Stimulated activated CD8-positive, alpha-beta memory T cell treated with anti-CD3 and anti-CD28 coated beads, Interleukin-4, amount 100 ng/mL, for 1 hour (primary cell): ENCODE results near the gene C7.

Source experiments
- DNase-seq, 2 donors: peaks; one replicate each; pipeline ENCODE4 v3.0.0-alpha.2; 2020; ENCODE audit warnings: low read depth in 2 of 2, low spot score in 1 of 2

Gene C7

GRCh38 chr5:40915341-40915926 is 6.1 kb downstream of the C7 start:
- DNase-seq = no peak

- no peak for DNase-seq
Measured at GRCh38 chr5:40916226-40916625, 6.9 kb downstream of the C7 start.

- no peak for DNase-seq
Measured at GRCh38 chr5:40928886-40929448, 19.7 kb downstream of the C7 start.

GRCh38 chr5:40932766-40933165 is 23.5 kb downstream of the C7 start:
- no peak for DNase-seq

GRCh38 chr5:40937075-40937474 is 27.8 kb downstream of the C7 start:
- no peak for DNase-seq

- no peak for DNase-seq
Measured at GRCh38 chr5:40939753-40940152, 30.5 kb downstream of the C7 start.

GRCh38 chr5:40945111-40945510 is 35.8 kb downstream of the C7 start:
- DNase-seq = no peak

GRCh38 chr5:40955313-40955712 is 46.0 kb downstream of the C7 start:
- DNase-seq = no peak

GRCh38 chr5:40957048-40957447 is 47.8 kb downstream of the C7 start:
- DNase-seq = no peak

- no peak for DNase-seq
Measured at GRCh38 chr5:40958811-40959210, 49.5 kb downstream of the C7 start.

GRCh38 chr5:40960037-40960436 is 50.7 kb downstream of the C7 start:
- no peak for DNase-seq

- no peak for DNase-seq
Measured at GRCh38 chr5:40962207-40962955, 53.1 kb downstream of the C7 start.

GRCh38 chr5:40972434-40972833 is 63.1 kb downstream of the C7 start:
- DNase-seq = no peak

- DNase-seq = no peak
Measured at GRCh38 chr5:40973364-40974004, 64.2 kb downstream of the C7 start.

GRCh38 chr5:40976041-40976440 is 66.7 kb downstream of the C7 start:
- no peak for DNase-seq

GRCh38 chr5:40976836-40977235 is 67.5 kb downstream of the C7 start:
- DNase-seq = no peak

- DNase-seq = no peak
Measured at GRCh38 chr5:40981420-40981819, 72.1 kb downstream of the C7 start.

GRCh38 chr5:40983781-40984180 is 74.5 kb downstream of the C7 start:
- no peak for DNase-seq

- DNase-seq = no peak
Measured at GRCh38 chr5:40984884-40985283, 75.6 kb downstream of the C7 start.

GRCh38 chr5:40985501-40985900 is 76.2 kb downstream of the C7 start:
- no peak for DNase-seq

- DNase-seq = no peak
Measured at GRCh38 chr5:40986666-40987065, 77.4 kb downstream of the C7 start.

GRCh38 chr5:40987349-40987748 is 78.1 kb downstream of the C7 start:
- DNase-seq = no peak
